Loucy (cell line): Measurements from ENCODE around the gene SLC10A4.

ENCODE experiments used
- H2AFZ ChIP-seq: fragments of 200-600 bp; sonication (generic); 2 replicates; pipeline ENCODE4 v1.6.0; 2016; ENCODE audit warnings: antibody characterized with exemption, mild to moderate bottlenecking, low read length, moderate library complexity
- H3F3A ChIP-seq: fragments of 200-600 bp; 2 replicates; pipeline ENCODE4 v1.6.0; 2016; ENCODE audit warnings: antibody characterized with exemption, low read depth, mild to moderate bottlenecking
- H3K27me3 ChIP-seq: fragments of 200-600 bp; sonication (generic); 2 replicates; pipeline ENCODE4 v1.6.1; 2014; ENCODE audit warnings: low read length, mild to moderate bottlenecking; ENCODE audit not compliant: insufficient read depth, poor library complexity, severe bottlenecking
- H3K36me3 ChIP-seq: fragments of 200-600 bp; sonication (generic); 2 replicates; pipeline ENCODE4 v1.6.1; 2016; ENCODE audit warnings: low read length; ENCODE audit not compliant: insufficient read depth
- H3K4me1 ChIP-seq: fragments of 200-600 bp; sonication (generic); 2 replicates; pipeline ENCODE4 v1.5.1; 2014; ENCODE audit warnings: low read length, mild to moderate bottlenecking; ENCODE audit not compliant: insufficient read depth, poor library complexity, severe bottlenecking
- H3K4me2 ChIP-seq: fragments of 200-600 bp; sonication (generic); 2 replicates; pipeline ENCODE4 v1.6.0; 2014; ENCODE audit warnings: antibody characterized with exemption, low read length, low read depth, mild to moderate bottlenecking; ENCODE audit not compliant: poor library complexity, severe bottlenecking
- H3K4me3 ChIP-seq: fragments of 200-600 bp; sonication (generic); 2 replicates; pipeline ENCODE4 v1.5.1; 2014; ENCODE audit warnings: low read length, mild to moderate bottlenecking, mixed read lengths; ENCODE audit not compliant: poor library complexity, severe bottlenecking
- H3K79me2 ChIP-seq: fragments of 200-600 bp; sonication (generic); 2 replicates; pipeline ENCODE4 v1.6.1; 2014; ENCODE audit warnings: low read length; ENCODE audit not compliant: insufficient read depth
- H3K9ac ChIP-seq: fragments of 200-600 bp; sonication (generic); 2 replicates; pipeline ENCODE4 v1.6.0; 2014; ENCODE audit warnings: mild to moderate bottlenecking, low read depth, low read length, moderate library complexity; ENCODE audit not compliant: poor library complexity, severe bottlenecking
- H3K9me2 ChIP-seq: fragments of 200-600 bp; sonication (generic); replicated peaks from 2 replicates; pipeline ENCODE4 v1.6.1; 2016; ENCODE audit warnings: low read depth, low read length, mixed read lengths
- H3K9me3 ChIP-seq: fragments of 200-600 bp; sonication (generic); 2 replicates; pipeline ENCODE4 v1.6.1; 2014; ENCODE audit warnings: mild to moderate bottlenecking, antibody characterized with exemption, low read length, low read depth; ENCODE audit not compliant: insufficient read depth
- H4K20me1 ChIP-seq: fragments of 200-600 bp; sonication (generic); 2 replicates; pipeline ENCODE4 v1.6.0; 2014; ENCODE audit warnings: antibody characterized with exemption, low read length, mild to moderate bottlenecking; ENCODE audit not compliant: insufficient read depth, poor library complexity, severe bottlenecking
- EZH2phosphoT487 ChIP-seq: fragments of 200-600 bp; IDR thresholded peaks from 2 replicates; pipeline ENCODE4 v1.6.1; 2018; ENCODE audit warnings: antibody characterized with exemption, mild to moderate bottlenecking, moderate library complexity, borderline replicate concordance
- TF ChIP-seq, protein P1 (sequence below): fragments of 200-600 bp; sonication (generic); conservative IDR thresholded peaks from 2 replicates; pipeline ENCODE4 v1.5.1; 2014; ENCODE audit warnings: mild to moderate bottlenecking, antibody characterized with exemption, low read length

Gene SLC10A4

GRCh38 chr4:48490012-48490679, 7.0 kb downstream of the SLC10A4 start, which contains the start of gene ZAR1:
TSS of gene ZAR1 (plus strand) at chr4:48490252. CDS start at chr4:48490292, 40 bp downstream.
- Histone ChIP-seq H3K4me3 (no peak within 1 kb of the TSS), H3F3A (no peaks in the 10 kb centered on the region), H3K27me3 (no peaks in the 10 kb centered on the region), H3K9me3 (no peaks in the 10 kb centered on the region), H3K79me2 (no peaks in the 10 kb centered on the region), H4K20me1 (no peaks in the 10 kb centered on the region), H3K9me2 (no peaks in the 10 kb centered on the region), H3K4me1 (no peaks in the 10 kb centered on the region), H3K36me3 (no peaks in the 10 kb centered on the region), H3K9ac (no peak within 1 kb of the TSS), H3K4me2 (no peak within 1 kb of the TSS), H2AFZ (no peak within 1 kb of the TSS)
- TF ChIP-seq, protein P1, sequence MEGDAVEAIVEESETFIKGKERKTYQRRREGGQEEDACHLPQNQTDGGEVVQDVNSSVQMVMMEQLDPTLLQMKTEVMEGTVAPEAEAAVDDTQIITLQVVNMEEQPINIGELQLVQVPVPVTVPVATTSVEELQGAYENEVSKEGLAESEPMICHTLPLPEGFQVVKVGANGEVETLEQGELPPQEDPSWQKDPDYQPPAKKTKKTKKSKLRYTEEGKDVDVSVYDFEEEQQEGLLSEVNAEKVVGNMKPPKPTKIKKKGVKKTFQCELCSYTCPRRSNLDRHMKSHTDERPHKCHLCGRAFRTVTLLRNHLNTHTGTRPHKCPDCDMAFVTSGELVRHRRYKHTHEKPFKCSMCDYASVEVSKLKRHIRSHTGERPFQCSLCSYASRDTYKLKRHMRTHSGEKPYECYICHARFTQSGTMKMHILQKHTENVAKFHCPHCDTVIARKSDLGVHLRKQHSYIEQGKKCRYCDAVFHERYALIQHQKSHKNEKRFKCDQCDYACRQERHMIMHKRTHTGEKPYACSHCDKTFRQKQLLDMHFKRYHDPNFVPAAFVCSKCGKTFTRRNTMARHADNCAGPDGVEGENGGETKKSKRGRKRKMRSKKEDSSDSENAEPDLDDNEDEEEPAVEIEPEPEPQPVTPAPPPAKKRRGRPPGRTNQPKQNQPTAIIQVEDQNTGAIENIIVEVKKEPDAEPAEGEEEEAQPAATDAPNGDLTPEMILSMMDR, result no peak
- no peak for TF ChIP-seq EZH2phosphoT487

GRCh38 chr4:48490680-48491513, 7.8 kb downstream of the SLC10A4 start:
- TF ChIP-seq, protein P1, result no peak
- TF ChIP-seq EZH2phosphoT487, result no peak

DNA sequence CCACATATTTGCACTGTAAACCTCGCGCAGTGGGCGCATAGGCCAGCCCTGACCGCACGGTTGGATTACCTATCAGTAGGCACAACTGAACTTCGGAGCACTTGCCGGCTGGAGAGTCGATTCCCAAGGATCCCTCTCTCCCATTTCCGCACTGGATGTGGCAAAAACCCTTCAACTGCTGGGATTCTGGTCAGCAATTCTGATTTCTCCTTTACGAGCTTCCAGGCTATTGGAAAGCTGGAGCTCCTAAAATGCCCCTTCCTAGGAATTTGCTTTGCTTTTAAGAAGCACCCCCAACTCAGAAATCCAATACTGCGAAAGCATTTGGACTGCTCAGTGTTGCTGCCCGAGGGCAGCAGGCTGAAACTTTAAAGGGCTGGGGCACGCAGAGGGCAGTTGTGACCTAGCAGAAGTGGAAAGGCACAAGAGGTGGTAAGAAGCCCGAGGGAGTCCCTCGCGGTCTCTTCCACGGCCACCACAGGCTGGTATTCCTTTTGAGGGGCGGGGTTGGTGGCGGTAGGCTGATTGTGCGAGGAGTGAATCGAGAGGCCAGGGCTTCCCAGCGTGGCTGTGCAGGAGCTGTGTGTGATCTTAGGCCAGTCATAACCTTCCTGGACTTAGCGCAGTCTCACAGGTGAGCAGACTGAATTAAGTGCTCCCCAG, 8.5 kb downstream of the SLC10A4 start:
- TF ChIP-seq, protein P1, result no peak
- TF ChIP-seq EZH2phosphoT487, result no peak
- Histone ChIP-seq H3K4me3 (no peak overlapping the region), H3K36me3 (no peaks in the 10 kb centered on the region), H3K9ac (no peak overlapping the region), H3K27me3 (no peaks in the 10 kb centered on the region), H3K9me3 (no peaks in the 10 kb centered on the region), H4K20me1 (no peaks in the 10 kb centered on the region), H3K9me2 (no peaks in the 10 kb centered on the region), H2AFZ (no peak overlapping the region), H3K4me2 (no peak overlapping the region), H3K79me2 (no peaks in the 10 kb centered on the region), H3K4me1 (no peaks in the 10 kb centered on the region), H3F3A (no peaks in the 10 kb centered on the region)

More at GRCh38 chr4:48490680-48491513, 7.8 kb downstream of the SLC10A4 start:
- no peaks in the 10 kb centered on the region for H3K9me2 ChIP-seq
- no peaks in the 10 kb centered on the region for H3K4me1 ChIP-seq
- H3F3A ChIP-seq, result no peaks in the 10 kb centered on the region
- H3K36me3 ChIP-seq, result no peaks in the 10 kb centered on the region
- no peaks in the 10 kb centered on the region for H3K27me3 ChIP-seq
- no peak overlapping the region for H2AFZ ChIP-seq
- H3K4me3 ChIP-seq, result no peak overlapping the region
- H3K9ac ChIP-seq, result no peak overlapping the region
- H4K20me1 ChIP-seq, result no peaks in the 10 kb centered on the region
- H3K9me3 ChIP-seq, result no peaks in the 10 kb centered on the region
- H3K79me2 ChIP-seq, result no peaks in the 10 kb centered on the region
- H3K4me2 ChIP-seq, result no peak overlapping the region
